ENCODE data around the gene TXNDC16. TPM values are rescaled to one million over a fixed set of nuclear protein-coding genes. Genes with fewer than 3 reads are reported as not detected.

The TXNDC16 gene
- total RNA-seq, 2 experiments from 2014 or later, result 21.6 to 26.5 TPM

DNA sequence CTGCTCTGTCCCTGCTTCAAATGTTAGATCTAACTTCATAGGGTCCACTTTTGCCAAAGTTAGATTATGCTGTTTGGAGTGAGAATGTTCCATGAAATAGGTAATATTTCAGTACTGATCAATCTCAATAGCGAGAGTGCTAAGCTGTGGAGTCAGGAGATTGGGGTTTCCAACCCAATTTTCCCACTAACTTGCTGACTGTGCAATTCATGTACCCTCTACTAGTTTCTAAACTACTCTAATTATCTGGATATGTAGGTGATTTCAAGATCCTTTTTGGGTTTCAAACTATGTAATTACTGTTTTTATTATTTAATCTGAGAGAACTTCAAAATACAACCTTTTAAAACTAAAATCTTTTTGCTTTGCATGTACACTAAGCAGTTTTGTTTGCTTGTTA is 46.3 kb upstream of the TXNDC16 start:
- Histone ChIP-seq H3K9me3 (ENCODE audit: low read length) (no peaks in the 10 kb centered on the region), H3K4me2 (ENCODE audit: low read length) (no peak overlapping the region), H3K9me2 (ENCODE audit: insufficient read depth, low read length) (no peaks in the 10 kb centered on the region), H3K4me3 (ENCODE audit: low read depth, low read length, poor library complexity, severe bottlenecking) (no peak overlapping the region), H2AFZ (ENCODE audit: low read length) (no peak overlapping the region), H3K36me3 (ENCODE audit: insufficient read depth, low read length) (no peaks in the 10 kb centered on the region), H3K4me1 (ENCODE audit: insufficient read depth, low read length, poor library complexity, severe bottlenecking) (no peaks in the 10 kb centered on the region), H3K27ac (ENCODE audit: low read depth, low read length, poor library complexity, severe bottlenecking) (no peak overlapping the region), H4K20me1 (ENCODE audit: insufficient read depth, low read length) (no peaks in the 10 kb centered on the region), H3K79me2 (ENCODE audit: insufficient read depth, low read depth, low read length) (no peaks in the 10 kb centered on the region)
- TF ChIP-seq EZH2phosphoT487 (IDR thresholded peaks at IDR 0.05; ENCODE audit: borderline replicate concordance, low read depth, low read length), result no peak
- TF ChIP-seq, protein P1, sequence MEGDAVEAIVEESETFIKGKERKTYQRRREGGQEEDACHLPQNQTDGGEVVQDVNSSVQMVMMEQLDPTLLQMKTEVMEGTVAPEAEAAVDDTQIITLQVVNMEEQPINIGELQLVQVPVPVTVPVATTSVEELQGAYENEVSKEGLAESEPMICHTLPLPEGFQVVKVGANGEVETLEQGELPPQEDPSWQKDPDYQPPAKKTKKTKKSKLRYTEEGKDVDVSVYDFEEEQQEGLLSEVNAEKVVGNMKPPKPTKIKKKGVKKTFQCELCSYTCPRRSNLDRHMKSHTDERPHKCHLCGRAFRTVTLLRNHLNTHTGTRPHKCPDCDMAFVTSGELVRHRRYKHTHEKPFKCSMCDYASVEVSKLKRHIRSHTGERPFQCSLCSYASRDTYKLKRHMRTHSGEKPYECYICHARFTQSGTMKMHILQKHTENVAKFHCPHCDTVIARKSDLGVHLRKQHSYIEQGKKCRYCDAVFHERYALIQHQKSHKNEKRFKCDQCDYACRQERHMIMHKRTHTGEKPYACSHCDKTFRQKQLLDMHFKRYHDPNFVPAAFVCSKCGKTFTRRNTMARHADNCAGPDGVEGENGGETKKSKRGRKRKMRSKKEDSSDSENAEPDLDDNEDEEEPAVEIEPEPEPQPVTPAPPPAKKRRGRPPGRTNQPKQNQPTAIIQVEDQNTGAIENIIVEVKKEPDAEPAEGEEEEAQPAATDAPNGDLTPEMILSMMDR (conservative IDR thresholded peaks at IDR 0.05; ENCODE audit: low read length), result no peak
- BruUV-seq (replicated peaks), result no TSS peak
- ChIA-PET CTCF (ENCODE audit: unreplicated experiment) (no interaction called here), POLR2A (interaction anchor here (0.6 kb wide), 1 partner anchor 8 kb away, joined by 4 read pairs; no protein-coding TSS in a partner anchor)
- intact Hi-C loops (cut with micrococcal nuclease; ENCODE audit: unreplicated experiment), result no loop called here
- DNase-seq (ENCODE audit: low spot score), result no peak

DNA sequence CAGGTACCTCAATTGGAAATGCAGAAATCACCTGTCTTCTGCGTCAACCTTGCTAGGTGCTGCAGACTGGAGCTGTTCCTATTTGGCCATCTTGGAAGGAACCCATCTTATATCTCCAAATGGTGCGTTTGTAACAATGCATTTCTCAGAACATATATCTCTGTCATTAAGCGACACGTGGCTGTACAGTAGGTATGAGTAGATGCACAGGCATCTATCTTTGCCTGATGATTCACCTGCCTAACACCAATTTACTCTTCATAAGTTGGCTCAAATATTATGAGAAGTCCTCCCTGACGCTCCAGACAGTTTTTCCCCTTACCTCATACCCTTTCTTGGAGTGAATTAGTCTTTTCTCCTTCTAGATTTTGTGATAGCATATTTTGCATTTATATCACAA is 44.6 kb upstream of the TXNDC16 start:
- BruUV-seq (replicated peaks), result no TSS peak
- H3K4me2 ChIP-seq (ENCODE audit: low read length), result no peak overlapping the region
- H3K4me1 ChIP-seq (ENCODE audit: insufficient read depth, low read length, poor library complexity, severe bottlenecking), result no peaks in the 10 kb centered on the region
- no peak overlapping the region for H3K27ac ChIP-seq (ENCODE audit: low read depth, low read length, poor library complexity, severe bottlenecking)
- no peaks in the 10 kb centered on the region for H3K9me3 ChIP-seq (ENCODE audit: low read length)
- CTCF ChIA-PET (ENCODE audit: unreplicated experiment), result no interaction called here
- POLR2A ChIA-PET, result no interaction called here
- intact Hi-C loops (cut with micrococcal nuclease; ENCODE audit: unreplicated experiment), result no loop called here
- H3K36me3 ChIP-seq (ENCODE audit: insufficient read depth, low read length), result no peaks in the 10 kb centered on the region
- H3K79me2 ChIP-seq (ENCODE audit: insufficient read depth, low read depth, low read length), result no peaks in the 10 kb centered on the region
- no peak overlapping the region for H3K4me3 ChIP-seq (ENCODE audit: low read depth, low read length, poor library complexity, severe bottlenecking)
- no peak for TF ChIP-seq EZH2phosphoT487 (IDR thresholded peaks at IDR 0.05; ENCODE audit: borderline replicate concordance, low read depth, low read length)
- TF ChIP-seq, protein P1 (conservative IDR thresholded peaks at IDR 0.05; ENCODE audit: low read length), result no peak
- no peaks in the 10 kb centered on the region for H4K20me1 ChIP-seq (ENCODE audit: insufficient read depth, low read length)
- no peak for DNase-seq (ENCODE audit: low spot score)
- no peaks in the 10 kb centered on the region for H3K9me2 ChIP-seq (ENCODE audit: insufficient read depth, low read length)
- no peak overlapping the region for H2AFZ ChIP-seq (ENCODE audit: low read length)

DNA sequence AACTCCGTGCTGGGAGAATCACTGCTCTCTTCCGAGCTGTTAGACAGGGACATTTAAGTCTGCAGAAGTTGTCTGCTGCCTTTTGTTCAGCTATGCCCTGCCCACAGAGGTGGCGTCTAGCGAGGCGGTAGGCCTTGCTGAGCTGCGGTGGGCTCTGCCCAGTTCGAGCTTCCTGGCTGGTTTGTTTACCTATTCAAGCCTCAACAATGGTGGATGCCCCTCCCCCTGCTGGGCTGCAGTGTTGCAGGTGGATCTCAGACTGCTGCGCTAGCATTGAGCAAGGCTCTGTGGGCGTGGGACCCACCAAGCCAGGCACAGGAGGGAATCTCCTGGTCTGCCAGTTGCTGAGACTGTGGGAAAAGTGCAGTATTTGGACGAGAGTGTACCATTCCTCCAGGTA is 44.0 kb upstream of the TXNDC16 start:
- Histone ChIP-seq H3K36me3 (ENCODE audit: insufficient read depth, low read length) (no peaks in the 10 kb centered on the region), H3K4me3 (ENCODE audit: low read depth, low read length, poor library complexity, severe bottlenecking) (no peak overlapping the region), H3K9me3 (ENCODE audit: low read length) (no peaks in the 10 kb centered on the region), H3K27ac (ENCODE audit: low read depth, low read length, poor library complexity, severe bottlenecking) (no peak overlapping the region), H4K20me1 (ENCODE audit: insufficient read depth, low read length) (no peaks in the 10 kb centered on the region), H3K79me2 (ENCODE audit: insufficient read depth, low read depth, low read length) (no peaks in the 10 kb centered on the region), H3K4me1 (ENCODE audit: insufficient read depth, low read length, poor library complexity, severe bottlenecking) (no peaks in the 10 kb centered on the region), H3K4me2 (ENCODE audit: low read length) (no peak overlapping the region), H2AFZ (ENCODE audit: low read length) (no peak overlapping the region), H3K9me2 (ENCODE audit: insufficient read depth, low read length) (no peaks in the 10 kb centered on the region)
- intact Hi-C loops (cut with micrococcal nuclease; ENCODE audit: unreplicated experiment), result no loop called here
- no TSS peak for BruUV-seq (replicated peaks)
- POLR2A ChIA-PET, result no interaction called here
- CTCF ChIA-PET (ENCODE audit: unreplicated experiment), result no interaction called here
- no peak for DNase-seq (ENCODE audit: low spot score)
- TF ChIP-seq, protein P1 (conservative IDR thresholded peaks at IDR 0.05; ENCODE audit: low read length), result no peak
- no peak for TF ChIP-seq EZH2phosphoT487 (IDR thresholded peaks at IDR 0.05; ENCODE audit: borderline replicate concordance, low read depth, low read length)

All from OCI-LY7 (cell line).